ENCODE measurements around the gene AFAP1. TPM values are rescaled to one million over a fixed set of nuclear protein-coding genes. Genes with fewer than 3 reads are reported as not detected.

Gene AFAP1
- polyA plus RNA-seq, 3 donors: not detected

DNA sequence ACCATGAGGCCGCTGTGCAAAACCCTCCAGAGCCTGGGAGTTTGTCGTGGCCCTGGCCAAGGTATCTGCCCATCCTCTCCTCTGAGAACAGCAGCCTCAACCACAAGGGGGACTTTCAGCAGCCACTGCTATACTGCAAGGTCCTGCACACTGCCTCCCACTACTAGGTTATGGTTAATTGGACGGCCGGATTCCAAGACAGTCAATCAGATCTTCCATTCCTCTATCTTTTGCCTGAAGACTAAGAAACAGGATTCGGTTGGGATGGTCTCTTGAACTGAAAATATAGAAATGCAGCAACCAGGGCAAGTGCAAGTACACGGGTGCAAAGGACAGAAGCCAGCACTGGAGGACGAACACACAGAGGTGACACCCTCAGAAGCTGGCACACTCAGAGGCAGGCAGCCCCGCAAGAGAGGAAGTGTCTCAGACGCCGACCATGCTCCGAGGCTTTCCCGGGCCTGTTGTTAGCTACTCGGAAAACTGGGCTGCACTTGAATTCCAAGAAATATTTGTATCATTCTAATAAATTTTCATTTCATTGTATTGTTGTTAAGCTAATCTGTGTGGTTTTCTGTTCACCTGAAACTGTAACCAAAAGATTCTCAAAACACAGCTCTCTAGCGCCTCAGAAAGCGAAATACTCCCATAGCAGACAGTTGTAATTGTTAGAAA lies 63.3 kb downstream of the AFAP1 start:
- Mint-ChIP-seq H3K27me3 (ENCODE audit: low read depth in 3 of 3) (peaks cover 10 to 27% (median 11%) of the 10 kb centered on the region in 3 donors), H3K9me3 (peaks cover 0 to 2% (median 0%) of the 10 kb centered on the region in 7 donors), H3K36me3 (peaks cover 0 to 2% of the 10 kb centered on the region in 2 donors), H3K4me3 (no peak overlapping the region), H3K4me1 (no peaks in the 10 kb centered on the region), H3K27ac (no peak overlapping the region)
- 67% methylated on average over 9 of the region's 15 CpGs for WGBS (ENCODE audit: insufficient coverage)
- no peaks in the 10 kb centered on the region for H3K4me1 ChIP-seq (ENCODE audit: control insufficient read depth in 1 of 2, insufficient read depth in 2 of 2, low read length in 2 of 2)
- H3K4me3 ChIP-seq (replicated peaks in 1 of 3; ENCODE audit: low read depth in 2 of 3, low read length in 3 of 3): no peak overlapping the region
- no peak overlapping the region for H3K9ac ChIP-seq (ENCODE audit: insufficient read depth, low read length, poor library complexity, severe bottlenecking)
- H2AFZ ChIP-seq (ENCODE audit: insufficient read depth, low read depth, low read length, poor library complexity, severe bottlenecking): no peak overlapping the region
- H3K79me2 ChIP-seq (ENCODE audit: insufficient read depth, low read length): no peaks in the 10 kb centered on the region
- H3K36me3 ChIP-seq (replicated peaks in 1 of 2; ENCODE audit: control insufficient read depth in 1 of 2, insufficient read depth in 2 of 2, low read length in 2 of 2): no peaks in the 10 kb centered on the region
- no peaks in the 10 kb centered on the region for H4K20me1 ChIP-seq (ENCODE audit: insufficient read depth, low read length)
- H3K27me3 ChIP-seq (ENCODE audit: control insufficient read depth in 2 of 2, insufficient read depth in 2 of 2, low read length in 2 of 2): peaks cover 6 to 11% of the 10 kb centered on the region in 2 donors
- no peak overlapping the region for H3K27ac ChIP-seq (ENCODE audit: low read depth in 1 of 2, low read length in 2 of 2)
- TF ChIP-seq, protein P1, sequence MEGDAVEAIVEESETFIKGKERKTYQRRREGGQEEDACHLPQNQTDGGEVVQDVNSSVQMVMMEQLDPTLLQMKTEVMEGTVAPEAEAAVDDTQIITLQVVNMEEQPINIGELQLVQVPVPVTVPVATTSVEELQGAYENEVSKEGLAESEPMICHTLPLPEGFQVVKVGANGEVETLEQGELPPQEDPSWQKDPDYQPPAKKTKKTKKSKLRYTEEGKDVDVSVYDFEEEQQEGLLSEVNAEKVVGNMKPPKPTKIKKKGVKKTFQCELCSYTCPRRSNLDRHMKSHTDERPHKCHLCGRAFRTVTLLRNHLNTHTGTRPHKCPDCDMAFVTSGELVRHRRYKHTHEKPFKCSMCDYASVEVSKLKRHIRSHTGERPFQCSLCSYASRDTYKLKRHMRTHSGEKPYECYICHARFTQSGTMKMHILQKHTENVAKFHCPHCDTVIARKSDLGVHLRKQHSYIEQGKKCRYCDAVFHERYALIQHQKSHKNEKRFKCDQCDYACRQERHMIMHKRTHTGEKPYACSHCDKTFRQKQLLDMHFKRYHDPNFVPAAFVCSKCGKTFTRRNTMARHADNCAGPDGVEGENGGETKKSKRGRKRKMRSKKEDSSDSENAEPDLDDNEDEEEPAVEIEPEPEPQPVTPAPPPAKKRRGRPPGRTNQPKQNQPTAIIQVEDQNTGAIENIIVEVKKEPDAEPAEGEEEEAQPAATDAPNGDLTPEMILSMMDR (IDR thresholded peaks at IDR 0.05): no peak
- no peak for DNase-seq
- intact Hi-C loops (cut with micrococcal nuclease): no loop called here
- H3K9me3 ChIP-seq (replicated peaks in 1 of 2; ENCODE audit: control insufficient read depth in 1 of 2, insufficient read depth in 1 of 2, low read length in 2 of 2): no peaks in the 10 kb centered on the region
- H3K4me2 ChIP-seq (replicated peaks; ENCODE audit: extremely low read depth, low read length, poor library complexity, severe bottlenecking): no peak overlapping the region

GRCh38 chr4:7874838-7875237 lies 64.8 kb downstream of the AFAP1 start:
- Histone ChIP-seq H2AFZ (ENCODE audit: insufficient read depth, low read depth, low read length, poor library complexity, severe bottlenecking) (no peak overlapping the region), H3K79me2 (ENCODE audit: insufficient read depth, low read length) (no peaks in the 10 kb centered on the region), H3K4me3 (replicated peaks in 1 of 3; ENCODE audit: low read depth in 2 of 3, low read length in 3 of 3) (no peak overlapping the region), H3K27ac (ENCODE audit: low read depth in 1 of 2, low read length in 2 of 2) (no peak overlapping the region), H3K36me3 (replicated peaks in 1 of 2; ENCODE audit: control insufficient read depth in 1 of 2, insufficient read depth in 2 of 2, low read length in 2 of 2) (no peaks in the 10 kb centered on the region), H3K4me1 (ENCODE audit: control insufficient read depth in 1 of 2, insufficient read depth in 2 of 2, low read length in 2 of 2) (no peaks in the 10 kb centered on the region), H3K9me3 (replicated peaks in 1 of 2; ENCODE audit: control insufficient read depth in 1 of 2, insufficient read depth in 1 of 2, low read length in 2 of 2) (no peaks in the 10 kb centered on the region), H3K27me3 (ENCODE audit: control insufficient read depth in 2 of 2, insufficient read depth in 2 of 2, low read length in 2 of 2) (peaks cover 6 to 11% of the 10 kb centered on the region in 2 donors), H3K9ac (ENCODE audit: insufficient read depth, low read length, poor library complexity, severe bottlenecking) (no peak overlapping the region), H4K20me1 (ENCODE audit: insufficient read depth, low read length) (no peaks in the 10 kb centered on the region), H3K4me2 (replicated peaks; ENCODE audit: extremely low read depth, low read length, poor library complexity, severe bottlenecking) (no peak overlapping the region)
- Mint-ChIP-seq H3K4me1 (no peaks in the 10 kb centered on the region), H3K4me3 (no peak overlapping the region), H3K9me3 (peaks cover 0 to 3% (median 0%) of the 10 kb centered on the region in 7 donors), H3K36me3 (peaks cover 0 to 2% of the 10 kb centered on the region in 2 donors), H3K27ac (no peak overlapping the region), H3K27me3 (ENCODE audit: low read depth in 3 of 3) (peaks cover 8 to 23% (median 9%) of the 10 kb centered on the region in 3 donors)
- TF ChIP-seq, protein P1 (IDR thresholded peaks at IDR 0.05): no peak
- DNase-seq: no peak
- intact Hi-C loops (cut with micrococcal nuclease): no loop called here
- WGBS (ENCODE audit: insufficient coverage): no CpG with 5 or more reads among the region's 3 CpGs
